Vagina (tissue), 2 donors: ENCODE data around the gene TRIM68.

Experiments
- POLR2AphosphoS5 ChIP-seq, 2 donors: sonication (generic); formaldehyde crosslinking; IDR thresholded peaks; one replicate each; pipeline ENCODE4 v1.9.0; 2017; ENCODE audit warnings: antibody characterized with exemption in 2 of 2, mild to moderate bottlenecking in 2 of 2, low read depth in 1 of 2; ENCODE audit not compliant: insufficient read depth in 1 of 2
- TF ChIP-seq, protein P1 (sequence below), 3 experiments: fragments of 450-650 bp in 2 of 3; fragments of 200-600 bp in 1 of 3; sonication (generic) in 1 of 3; IDR thresholded peaks; one replicate each; pipeline ENCODE4 v1.5.1; 2017 to 2019; ENCODE audit warnings: antibody characterized with exemption in 3 of 3, mild to moderate bottlenecking in 2 of 3, moderate library complexity in 2 of 3

DNA sequence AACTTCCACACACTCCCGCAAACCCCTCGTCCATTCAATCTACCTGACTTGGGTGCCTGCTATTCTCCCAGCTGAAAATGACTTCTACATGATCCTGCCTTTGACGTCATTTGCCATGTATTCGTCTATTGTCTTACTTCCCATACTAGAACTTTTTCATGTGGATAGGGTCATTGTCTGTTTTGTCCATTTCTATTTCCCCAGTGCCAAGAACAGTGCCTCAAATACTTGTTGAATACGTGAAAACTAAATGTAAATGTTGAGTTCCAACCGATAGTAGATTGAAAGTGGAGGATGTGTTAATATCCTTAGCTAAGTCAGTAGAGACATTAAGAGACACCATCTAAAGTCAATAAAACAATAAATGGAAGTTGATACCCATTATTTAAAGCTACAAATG lies 935 bp downstream of the TRIM68 start:
- TF ChIP-seq, protein P1, sequence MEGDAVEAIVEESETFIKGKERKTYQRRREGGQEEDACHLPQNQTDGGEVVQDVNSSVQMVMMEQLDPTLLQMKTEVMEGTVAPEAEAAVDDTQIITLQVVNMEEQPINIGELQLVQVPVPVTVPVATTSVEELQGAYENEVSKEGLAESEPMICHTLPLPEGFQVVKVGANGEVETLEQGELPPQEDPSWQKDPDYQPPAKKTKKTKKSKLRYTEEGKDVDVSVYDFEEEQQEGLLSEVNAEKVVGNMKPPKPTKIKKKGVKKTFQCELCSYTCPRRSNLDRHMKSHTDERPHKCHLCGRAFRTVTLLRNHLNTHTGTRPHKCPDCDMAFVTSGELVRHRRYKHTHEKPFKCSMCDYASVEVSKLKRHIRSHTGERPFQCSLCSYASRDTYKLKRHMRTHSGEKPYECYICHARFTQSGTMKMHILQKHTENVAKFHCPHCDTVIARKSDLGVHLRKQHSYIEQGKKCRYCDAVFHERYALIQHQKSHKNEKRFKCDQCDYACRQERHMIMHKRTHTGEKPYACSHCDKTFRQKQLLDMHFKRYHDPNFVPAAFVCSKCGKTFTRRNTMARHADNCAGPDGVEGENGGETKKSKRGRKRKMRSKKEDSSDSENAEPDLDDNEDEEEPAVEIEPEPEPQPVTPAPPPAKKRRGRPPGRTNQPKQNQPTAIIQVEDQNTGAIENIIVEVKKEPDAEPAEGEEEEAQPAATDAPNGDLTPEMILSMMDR (IDR thresholded peaks at IDR 0.05), result no peak
- TF ChIP-seq POLR2AphosphoS5 (IDR thresholded peaks at IDR 0.05; ENCODE audit: insufficient read depth in 1 of 2, low read depth in 1 of 2), result no peak
